HepG2 (cell line): Measurements from ENCODE around the gene SREBF1. TPM values are rescaled to one million over a fixed set of nuclear protein-coding genes. Genes with fewer than 3 reads are reported as not detected.

Experiments
- EP300 ChIP-seq, 3 experiments: sonication (generic) in 1 of 3; formaldehyde crosslinking in 1 of 3; IDR thresholded peaks; 2 replicates each; pipeline versions ENCODE4 v1.5.1 to v1.6.1; 2011 to 2020; ENCODE audit warnings: low read depth in 2 of 3, low read length in 2 of 3, borderline replicate concordance in 1 of 3, improper control_type of control experiment in 1 of 3, mild to moderate bottlenecking in 1 of 3, missing genetic modification reagents in 1 of 3, moderate library complexity in 1 of 3
- JUN ChIP-seq: sonication (generic); formaldehyde crosslinking; IDR thresholded peaks from 2 replicates; pipeline ENCODE4 v1.4.0; 2020; ENCODE audit warnings: mild to moderate bottlenecking, missing genetic modification reagents
- KLF12 ChIP-seq: sonication (generic); formaldehyde crosslinking; IDR thresholded peaks from 2 replicates; pipeline ENCODE4 v1.4.0; 2020; ENCODE audit warnings: missing genetic modification reagents, borderline replicate concordance
- MATR3 ChIP-seq: sonication (generic); formaldehyde crosslinking; IDR thresholded peaks from 2 replicates; pipeline ENCODE4 v1.4.0; 2020; ENCODE audit warnings: missing genetic modification reagents
- MIER2 ChIP-seq: IDR thresholded peaks from 2 replicates; pipeline ENCODE4 v1.6.1; 2016; ENCODE audit warnings: missing biosample characterization, missing genetic modification reagents
- MZF1 ChIP-seq: sonication (generic); formaldehyde crosslinking; IDR thresholded peaks from 2 replicates; pipeline ENCODE4 v1.8.1; 2023; ENCODE audit warnings: mild to moderate bottlenecking, missing genetic modification reagents, borderline replicate concordance
- ZBTB3 ChIP-seq: sonication (generic); formaldehyde crosslinking; IDR thresholded peaks from 2 replicates; pipeline ENCODE4 v1.4.0; 2020; ENCODE audit warnings: low read depth, mild to moderate bottlenecking, moderate library complexity, missing genetic modification reagents, borderline replicate concordance
- ZKSCAN8 ChIP-seq: IDR thresholded peaks from 2 replicates; pipeline ENCODE4 v1.6.1; 2016; ENCODE audit warnings: borderline replicate concordance, missing genetic modification reagents, missing compliant biosample characterization
- ZNF256 ChIP-seq: sonication (generic); formaldehyde crosslinking; conservative IDR thresholded peaks from 2 replicates; pipeline ENCODE4 v1.4.0; 2020; ENCODE audit warnings: missing genetic modification reagents
- polyA plus RNA-seq, 8 experiments: library from polyadenylated mRNA; depleted of rRNA in 3 of 8; stranded (reverse) in 7 of 8; unstranded in 1 of 8; fragments of >200 nt; fragmentation: Illumina TruSeq in 4 of 8; extraction: Trizol in 4 of 8; gene quantifications; 2 replicates each; pipeline versions ENCODE4 v1.2.1 to v1.2.3, GENCODE V29; 2011 to 2016; ENCODE audit warnings: low read depth in 4 of 8, missing spikeins in 1 of 8, mixed read lengths in 1 of 8; ENCODE audit not compliant: insufficient read depth in 1 of 8
- total RNA-seq, 5 experiments: library from RNA; depleted of rRNA; stranded (reverse); fragments of >200 nt; fragmentation: Illumina TruSeq; extraction: Trizol; gene quantifications; 2 replicates each; pipeline ENCODE4 v1.2.3, GENCODE V29; 2016; ENCODE audit warnings: low read depth in 1 of 5
- TF ChIP-seq, protein P1 (sequence below): sonication (generic); formaldehyde crosslinking; conservative IDR thresholded peaks from 2 replicates; pipeline ENCODE4 v1.5.0; 2020; ENCODE audit warnings: missing genetic modification reagents
- TF ChIP-seq, protein P2 (sequence below): sonication (generic); formaldehyde crosslinking; IDR thresholded peaks from 2 replicates; pipeline ENCODE4 v1.5.0; 2020; ENCODE audit warnings: missing genetic modification reagents
- TF ChIP-seq, protein P3 (sequence below): sonication (generic); formaldehyde crosslinking; IDR thresholded peaks from 2 replicates; pipeline ENCODE4 v1.4.0; 2020; ENCODE audit warnings: mild to moderate bottlenecking, missing genetic modification reagents
- TF ChIP-seq, protein P4 (sequence below): IDR thresholded peaks from 2 replicates; pipeline ENCODE4 v1.6.1; 2016; ENCODE audit warnings: mild to moderate bottlenecking, missing biosample characterization, missing genetic modification reagents
- TF ChIP-seq, protein P5 (sequence below): sonication (generic); formaldehyde crosslinking; IDR thresholded peaks from 2 replicates; pipeline ENCODE4 v1.8.1; 2023; ENCODE audit warnings: missing genetic modification reagents, inconsistent platforms, borderline replicate concordance
- TF ChIP-seq, protein P6 (sequence below): sonication (generic); formaldehyde crosslinking; IDR thresholded peaks from 2 replicates; pipeline ENCODE4 v1.8.0; 2022; ENCODE audit warnings: low read depth, missing genetic modification reagents

SREBF1 gene
- total and polyA plus RNA-seq, 2 of the 13 experiments (the other 11 are each of a cell fraction or from before 2014, with no cell fraction given), result 34.3 to 38.0 TPM

DNA sequence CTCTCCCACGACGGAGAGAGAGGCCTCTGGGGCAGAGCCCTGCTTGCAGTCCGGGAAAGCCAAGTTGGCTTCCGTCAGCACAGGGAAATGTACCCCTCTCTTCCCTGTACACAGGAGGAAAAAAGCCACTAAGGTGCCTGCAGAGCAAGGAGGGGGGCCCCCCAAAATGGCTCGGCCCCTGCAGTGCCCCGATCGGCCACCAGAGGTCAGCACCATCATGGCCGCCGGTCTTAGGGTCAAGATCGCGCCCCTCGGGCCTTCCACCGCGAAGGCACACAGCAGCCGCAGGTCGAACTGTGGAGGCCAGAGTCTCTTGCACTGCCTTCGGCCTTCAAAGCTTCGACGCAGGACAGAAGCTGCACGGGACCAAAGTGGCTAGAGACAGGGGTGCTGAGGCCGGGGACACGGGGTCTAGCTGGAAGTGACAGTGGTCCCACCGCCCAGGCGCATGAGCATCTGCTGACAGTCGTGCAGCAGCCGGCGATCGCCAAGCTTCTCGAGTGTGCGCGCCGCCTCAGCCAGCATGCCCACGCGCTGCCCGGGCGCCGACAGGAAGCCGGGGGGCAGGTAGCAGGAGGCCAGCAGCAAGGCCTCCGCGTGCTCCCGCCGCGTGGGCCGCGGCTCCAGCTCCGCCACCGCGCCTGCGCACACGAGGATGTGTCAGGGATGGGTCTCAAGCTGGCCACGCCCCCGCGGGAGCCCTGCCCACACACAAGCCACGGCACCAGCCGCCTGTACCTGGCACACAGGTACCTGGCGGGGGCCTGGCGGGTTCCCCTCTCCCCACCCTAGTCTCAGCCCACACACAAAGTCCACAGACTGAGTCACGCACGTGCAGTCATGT is 24.4 kb downstream of the SREBF1 start (continued):
- TF ChIP-seq, protein P1, sequence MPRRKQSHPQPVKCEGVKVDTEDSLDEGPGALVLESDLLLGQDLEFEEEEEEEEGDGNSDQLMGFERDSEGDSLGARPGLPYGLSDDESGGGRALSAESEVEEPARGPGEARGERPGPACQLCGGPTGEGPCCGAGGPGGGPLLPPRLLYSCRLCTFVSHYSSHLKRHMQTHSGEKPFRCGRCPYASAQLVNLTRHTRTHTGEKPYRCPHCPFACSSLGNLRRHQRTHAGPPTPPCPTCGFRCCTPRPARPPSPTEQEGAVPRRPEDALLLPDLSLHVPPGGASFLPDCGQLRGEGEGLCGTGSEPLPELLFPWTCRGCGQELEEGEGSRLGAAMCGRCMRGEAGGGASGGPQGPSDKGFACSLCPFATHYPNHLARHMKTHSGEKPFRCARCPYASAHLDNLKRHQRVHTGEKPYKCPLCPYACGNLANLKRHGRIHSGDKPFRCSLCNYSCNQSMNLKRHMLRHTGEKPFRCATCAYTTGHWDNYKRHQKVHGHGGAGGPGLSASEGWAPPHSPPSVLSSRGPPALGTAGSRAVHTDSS (CRISPR knock-in tag), result no peak
- TF ChIP-seq ZNF256 (CRISPR knock-in tag) (0 out of 2 replicates have a peak, but pooled peaks have one; percentile 53), EP300 (IDR thresholded peaks at IDR 0.05; ENCODE audit: low read depth in 2 of 2, low read length in 2 of 2) (no peak), EP300 (CRISPR knock-in tag; IDR thresholded peaks at IDR 0.05; ENCODE audit: borderline replicate concordance) (no peak), JUN (CRISPR knock-in tag) (no peak), MZF1 (CRISPR knock-in tag) (no peak), ZBTB3 (CRISPR knock-in tag) (no peak), ZKSCAN8 (CRISPR knock-in tag) (no peak), MATR3 (CRISPR knock-in tag) (no peak), MIER2 (CRISPR knock-in tag) (no peak), KLF12 (no peak; the same call in 1 of the 2 replicates)
- TF ChIP-seq, protein P2, sequence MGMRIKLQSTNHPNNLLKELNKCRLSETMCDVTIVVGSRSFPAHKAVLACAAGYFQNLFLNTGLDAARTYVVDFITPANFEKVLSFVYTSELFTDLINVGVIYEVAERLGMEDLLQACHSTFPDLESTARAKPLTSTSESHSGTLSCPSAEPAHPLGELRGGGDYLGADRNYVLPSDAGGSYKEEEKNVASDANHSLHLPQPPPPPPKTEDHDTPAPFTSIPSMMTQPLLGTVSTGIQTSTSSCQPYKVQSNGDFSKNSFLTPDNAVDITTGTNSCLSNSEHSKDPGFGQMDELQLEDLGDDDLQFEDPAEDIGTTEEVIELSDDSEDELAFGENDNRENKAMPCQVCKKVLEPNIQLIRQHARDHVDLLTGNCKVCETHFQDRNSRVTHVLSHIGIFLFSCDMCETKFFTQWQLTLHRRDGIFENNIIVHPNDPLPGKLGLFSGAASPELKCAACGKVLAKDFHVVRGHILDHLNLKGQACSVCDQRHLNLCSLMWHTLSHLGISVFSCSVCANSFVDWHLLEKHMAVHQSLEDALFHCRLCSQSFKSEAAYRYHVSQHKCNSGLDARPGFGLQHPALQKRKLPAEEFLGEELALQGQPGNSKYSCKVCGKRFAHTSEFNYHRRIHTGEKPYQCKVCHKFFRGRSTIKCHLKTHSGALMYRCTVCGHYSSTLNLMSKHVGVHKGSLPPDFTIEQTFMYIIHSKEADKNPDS (CRISPR knock-in tag), result no peak
- TF ChIP-seq, protein P3, sequence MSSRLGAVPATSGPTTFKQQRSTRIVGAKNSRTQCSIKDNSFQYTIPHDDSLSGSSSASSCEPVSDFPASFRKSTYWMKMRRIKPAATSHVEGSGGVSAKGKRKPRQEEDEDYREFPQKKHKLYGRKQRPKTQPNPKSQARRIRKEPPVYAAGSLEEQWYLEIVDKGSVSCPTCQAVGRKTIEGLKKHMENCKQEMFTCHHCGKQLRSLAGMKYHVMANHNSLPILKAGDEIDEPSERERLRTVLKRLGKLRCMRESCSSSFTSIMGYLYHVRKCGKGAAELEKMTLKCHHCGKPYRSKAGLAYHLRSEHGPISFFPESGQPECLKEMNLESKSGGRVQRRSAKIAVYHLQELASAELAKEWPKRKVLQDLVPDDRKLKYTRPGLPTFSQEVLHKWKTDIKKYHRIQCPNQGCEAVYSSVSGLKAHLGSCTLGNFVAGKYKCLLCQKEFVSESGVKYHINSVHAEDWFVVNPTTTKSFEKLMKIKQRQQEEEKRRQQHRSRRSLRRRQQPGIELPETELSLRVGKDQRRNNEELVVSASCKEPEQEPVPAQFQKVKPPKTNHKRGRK (CRISPR knock-in tag), result no peak
- TF ChIP-seq, protein P4, sequence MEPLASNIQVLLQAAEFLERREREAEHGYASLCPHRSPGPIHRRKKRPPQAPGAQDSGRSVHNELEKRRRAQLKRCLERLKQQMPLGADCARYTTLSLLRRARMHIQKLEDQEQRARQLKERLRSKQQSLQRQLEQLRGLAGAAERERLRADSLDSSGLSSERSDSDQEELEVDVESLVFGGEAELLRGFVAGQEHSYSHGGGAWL, result no peak
- TF ChIP-seq, protein P5, sequence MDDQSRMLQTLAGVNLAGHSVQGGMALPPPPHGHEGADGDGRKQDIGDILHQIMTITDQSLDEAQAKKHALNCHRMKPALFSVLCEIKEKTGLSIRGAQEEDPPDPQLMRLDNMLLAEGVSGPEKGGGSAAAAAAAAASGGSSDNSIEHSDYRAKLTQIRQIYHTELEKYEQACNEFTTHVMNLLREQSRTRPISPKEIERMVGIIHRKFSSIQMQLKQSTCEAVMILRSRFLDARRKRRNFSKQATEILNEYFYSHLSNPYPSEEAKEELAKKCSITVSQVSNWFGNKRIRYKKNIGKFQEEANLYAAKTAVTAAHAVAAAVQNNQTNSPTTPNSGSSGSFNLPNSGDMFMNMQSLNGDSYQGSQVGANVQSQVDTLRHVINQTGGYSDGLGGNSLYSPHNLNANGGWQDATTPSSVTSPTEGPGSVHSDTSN, result no peak
- TF ChIP-seq, protein P6, sequence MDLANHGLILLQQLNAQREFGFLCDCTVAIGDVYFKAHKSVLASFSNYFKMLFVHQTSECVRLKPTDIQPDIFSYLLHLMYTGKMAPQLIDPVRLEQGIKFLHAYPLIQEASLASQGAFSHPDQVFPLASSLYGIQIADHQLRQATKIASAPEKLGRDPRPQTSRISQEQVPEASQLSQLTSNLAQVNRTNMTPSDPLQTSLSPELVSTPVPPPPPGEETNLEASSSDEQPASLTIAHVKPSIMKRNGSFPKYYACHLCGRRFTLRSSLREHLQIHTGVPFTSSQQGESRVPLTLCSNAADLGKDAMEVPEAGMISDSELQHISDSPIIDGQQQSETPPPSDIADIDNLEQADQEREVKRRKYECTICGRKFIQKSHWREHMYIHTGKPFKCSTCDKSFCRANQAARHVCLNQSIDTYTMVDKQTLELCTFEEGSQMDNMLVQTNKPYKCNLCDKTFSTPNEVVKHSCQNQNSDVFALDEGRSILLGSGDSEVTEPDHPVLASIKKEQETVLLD (CRISPR knock-in tag), result no peak
